Measurements from ENCODE around the gene IGF2BP2.

GRCh38 chr3:185764163-185764979, 60.5 kb downstream of the IGF2BP2 start:
- TF ChIP-seq POLR2AphosphoS5 (IDR thresholded peaks at IDR 0.05; ENCODE audit: low read depth, low read length) (no peak), CTCF (IDR thresholded peaks at IDR 0.05 in 2 of 3, conservative IDR thresholded peaks at IDR 0.05 in 1 of 3; ENCODE audit: borderline replicate concordance in 1 of 3, insufficient read depth in 1 of 3, low read depth in 2 of 3, low read length in 2 of 3) (no peak), FOSL1 (IDR thresholded peaks at IDR 0.05; ENCODE audit: low read depth) (no peak)

Data from HCT116 (cell line).